ENCODE data around the gene NFIC.
"Not testable (repeated sequence)": the region's sequence is repeated elsewhere in the genome, so short reads cannot be mapped to it uniquely, and the experiment has no call there.

Gene NFIC

GRCh38 chr19:3373971-3374368 lies 7.6 kb downstream of the NFIC start:
- DNase-seq (ENCODE audit: low read depth in 2 of 2) = no peak

GRCh38 chr19:3374369-3375112 lies 8.2 kb downstream of the NFIC start:
- no peak for DNase-seq (ENCODE audit: low read depth in 2 of 2)

- no peak for DNase-seq (ENCODE audit: low read depth in 2 of 2)
Observed at GRCh38 chr19:3375221-3376090, 9.1 kb downstream of the NFIC start.

- not testable (repeated sequence) for DNase-seq (ENCODE audit: low read depth in 2 of 2)
Observed at GRCh38 chr19:3376091-3376455, 9.7 kb downstream of the NFIC start.

- no peak for DNase-seq (ENCODE audit: low read depth in 2 of 2)
Observed at GRCh38 chr19:3378352-3379150, 12.2 kb downstream of the NFIC start.

GRCh38 chr19:3380829-3381228 lies 14.4 kb downstream of the NFIC start:
- DNase-seq (ENCODE audit: low read depth in 2 of 2) = no peak

GRCh38 chr19:3381701-3382372 lies 15.5 kb downstream of the NFIC start:
- DNase-seq (ENCODE audit: low read depth in 2 of 2) = no peak

GRCh38 chr19:3382460-3383100 lies 16.2 kb downstream of the NFIC start:
- DNase-seq (ENCODE audit: low read depth in 2 of 2) = no peak

- no peak for DNase-seq (ENCODE audit: low read depth in 2 of 2)
Observed at GRCh38 chr19:3383121-3383722, 16.8 kb downstream of the NFIC start.

- no peak for DNase-seq (ENCODE audit: low read depth in 2 of 2)
Observed at GRCh38 chr19:3386447-3387234, 20.3 kb downstream of the NFIC start.

GRCh38 chr19:3387645-3388589 lies 21.5 kb downstream of the NFIC start:
- DNase-seq (ENCODE audit: low read depth in 2 of 2) = no peak

- DNase-seq (ENCODE audit: low read depth in 2 of 2) = no peak
Observed at GRCh38 chr19:3389446-3389778, 23.0 kb downstream of the NFIC start.

- no peak for DNase-seq (ENCODE audit: low read depth in 2 of 2)
Observed at GRCh38 chr19:3389876-3390371, 23.5 kb downstream of the NFIC start.

GRCh38 chr19:3391911-3392310 lies 25.5 kb downstream of the NFIC start:
- DNase-seq (ENCODE audit: low read depth in 2 of 2) = not testable (repeated sequence)

GRCh38 chr19:3392480-3392879 lies 26.1 kb downstream of the NFIC start:
- DNase-seq (ENCODE audit: low read depth in 2 of 2) = no peak

GRCh38 chr19:3396881-3397265 lies 30.5 kb downstream of the NFIC start:
- DNase-seq (ENCODE audit: low read depth in 2 of 2) = no peak

- no peak for DNase-seq (ENCODE audit: low read depth in 2 of 2)
Observed at GRCh38 chr19:3397266-3398022, 31.1 kb downstream of the NFIC start.

All from activated CD4-positive, alpha-beta T cell treated with anti-CD3 and anti-CD28 coated beads for 24 hours (primary cell).